GM21717 (cell line): ENCODE measurements around the gene DCK.
"Not testable (repeated sequence)": the region's sequence is repeated elsewhere in the genome, so short reads cannot be mapped to it uniquely, and the experiment has no call there.

Experiments
- ATAC-seq: cut with Tn5 transposase; IDR thresholded peaks from one replicate; pipeline ENCODE4 v1.9.1; 2021; ENCODE audit warnings: mild to moderate bottlenecking, moderate library complexity; ENCODE audit not compliant: unreplicated experiment

Gene DCK

DNA sequence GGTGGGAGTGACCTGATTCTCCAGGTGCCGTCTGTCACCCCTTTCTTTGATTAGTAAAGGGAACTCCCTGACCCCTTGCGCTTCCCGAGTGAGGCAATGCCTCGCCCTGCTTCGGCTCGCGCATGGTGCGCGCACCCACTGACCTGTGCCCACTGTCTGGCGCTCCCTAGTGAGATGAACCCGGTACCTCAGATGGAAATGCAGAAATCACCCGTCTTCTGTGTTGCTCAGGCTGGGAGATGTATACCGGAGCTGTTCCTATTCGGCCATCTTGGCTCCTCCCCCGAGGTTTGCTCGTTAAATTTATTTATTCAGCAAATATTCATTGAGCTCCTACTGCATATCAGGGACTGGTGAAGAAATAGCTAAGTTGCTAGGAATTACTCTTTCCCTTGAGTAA, 66.1 kb downstream of the DCK start:
- ATAC-seq, result not testable (repeated sequence)

DNA sequence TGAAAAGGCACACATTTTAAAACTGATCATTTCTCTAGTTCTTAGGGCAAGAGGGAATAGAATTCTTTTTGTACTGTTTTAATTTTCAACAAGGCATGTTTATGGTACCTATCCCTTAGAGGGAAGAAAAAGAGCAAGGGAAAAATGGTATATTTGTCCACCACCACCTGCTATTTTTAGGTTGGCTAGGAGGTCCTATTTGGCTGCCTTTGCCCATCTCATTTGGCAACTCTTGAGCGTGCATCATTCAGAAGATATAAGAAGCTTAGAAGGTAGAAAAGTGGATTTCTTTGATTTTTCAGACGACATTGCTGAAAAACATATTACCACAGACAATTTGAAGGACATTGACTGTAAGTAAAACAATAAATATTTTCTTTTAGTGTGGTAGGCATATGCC, 69.0 kb downstream of the DCK start:
- ATAC-seq, result no peak

DNA sequence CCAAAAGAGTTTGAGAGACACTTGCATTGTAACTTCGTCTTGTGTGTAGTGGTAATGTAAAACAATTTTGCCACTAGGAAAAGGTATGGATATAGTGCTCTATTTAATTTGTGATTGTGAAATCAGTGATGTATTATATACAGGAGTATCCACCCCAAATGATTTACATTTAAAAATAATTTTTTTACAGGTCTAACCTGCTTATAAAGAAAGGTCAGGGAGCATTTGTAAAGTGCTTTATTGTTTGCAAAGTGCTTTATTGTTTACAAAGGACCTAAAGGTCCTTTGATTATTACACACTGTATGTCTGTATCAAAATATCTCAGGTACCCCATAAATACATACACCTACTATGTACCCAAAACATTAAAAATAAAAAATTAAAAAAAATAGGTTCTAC, 70.3 kb downstream of the DCK start:
- no peak for ATAC-seq

DNA sequence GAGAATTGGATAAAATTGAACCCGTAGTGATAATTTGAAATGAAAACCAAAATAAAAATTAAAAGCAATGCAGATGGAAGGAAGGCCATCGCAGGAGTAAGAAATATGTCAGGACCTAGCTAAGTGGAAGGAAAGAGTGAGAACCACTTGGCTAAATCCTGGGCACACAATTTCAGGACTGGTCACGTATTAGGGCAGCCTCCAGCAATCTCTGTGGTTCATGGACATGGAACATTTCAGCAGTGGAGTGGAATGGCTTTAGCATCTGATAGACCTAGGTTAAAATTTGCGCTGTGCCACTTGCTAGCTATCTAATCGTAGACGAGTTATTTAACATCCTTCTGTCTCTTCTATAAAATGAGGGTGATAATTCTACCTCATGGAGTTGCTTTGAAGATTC, 71.1 kb downstream of the DCK start:
- ATAC-seq, result no peak

DNA sequence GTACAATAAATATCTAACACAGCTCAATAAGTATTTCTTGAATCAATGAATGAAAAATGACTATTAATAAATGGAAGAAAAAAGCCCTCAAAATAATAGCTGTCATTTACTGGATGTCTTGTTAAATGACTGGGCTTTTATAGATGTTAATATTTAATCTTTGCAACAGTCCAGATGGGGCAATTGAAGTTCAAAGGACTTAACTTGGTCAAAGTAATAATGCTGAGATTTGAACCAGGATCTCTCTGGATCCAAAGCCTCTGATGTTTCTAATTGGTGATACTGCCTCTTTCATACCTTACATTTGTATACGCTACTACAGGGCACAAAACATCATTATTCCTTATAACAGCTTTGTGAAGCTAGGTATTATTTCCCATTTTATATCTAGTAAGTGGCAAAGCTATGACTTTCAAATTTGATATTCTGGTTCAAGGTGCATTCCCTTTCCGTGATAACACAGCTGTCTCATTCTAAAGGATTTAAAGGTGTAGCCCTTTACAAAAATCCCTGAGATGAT, 72.6 kb downstream of the DCK start:
- ATAC-seq, result no peak

DNA sequence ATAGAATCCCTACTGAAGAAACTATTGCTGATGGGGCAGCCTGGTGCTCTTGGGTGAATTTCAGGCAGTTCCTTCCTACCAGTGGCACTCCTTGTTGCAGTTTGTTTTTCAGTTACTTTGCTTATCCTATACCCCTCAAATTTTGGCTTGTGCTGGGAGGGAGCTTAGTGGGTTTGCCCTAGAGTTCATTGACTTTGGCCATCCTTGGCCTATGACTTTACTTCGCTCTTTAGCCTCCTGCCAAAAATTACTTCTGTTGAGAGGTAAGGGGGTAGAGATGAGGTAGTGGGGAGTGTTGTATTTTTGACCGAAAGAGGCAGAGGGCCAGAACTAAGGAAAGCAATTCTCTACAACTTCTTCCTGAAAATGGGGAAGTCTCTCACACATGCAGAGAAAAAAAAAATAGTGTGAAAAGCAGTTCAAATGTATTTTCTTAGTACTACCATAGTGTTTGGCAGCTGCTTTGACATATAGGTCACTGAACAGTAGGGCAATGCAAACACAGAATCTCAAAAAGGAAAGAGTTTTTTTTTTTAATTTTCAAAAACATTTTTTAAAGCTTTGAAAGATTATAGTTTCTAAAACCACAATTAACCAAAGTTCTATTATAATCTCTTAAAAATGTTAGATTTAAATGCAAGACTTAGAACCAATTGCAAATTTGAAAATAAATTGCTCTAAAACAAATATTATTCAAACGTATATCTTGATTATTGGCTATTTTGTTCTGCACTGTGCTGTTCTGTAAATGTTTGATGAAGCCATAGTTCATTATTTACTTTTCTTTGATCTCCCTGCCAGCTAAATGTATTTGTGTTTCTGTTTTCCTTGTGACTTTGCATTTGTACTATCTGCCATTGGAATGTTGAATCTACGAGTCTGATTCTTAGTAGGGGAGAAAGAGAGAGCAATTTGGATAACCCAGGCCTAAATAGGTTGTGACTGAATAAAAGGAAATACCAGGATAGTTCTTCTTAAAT, 73.6 kb downstream of the DCK start:
- no peak for ATAC-seq

DNA sequence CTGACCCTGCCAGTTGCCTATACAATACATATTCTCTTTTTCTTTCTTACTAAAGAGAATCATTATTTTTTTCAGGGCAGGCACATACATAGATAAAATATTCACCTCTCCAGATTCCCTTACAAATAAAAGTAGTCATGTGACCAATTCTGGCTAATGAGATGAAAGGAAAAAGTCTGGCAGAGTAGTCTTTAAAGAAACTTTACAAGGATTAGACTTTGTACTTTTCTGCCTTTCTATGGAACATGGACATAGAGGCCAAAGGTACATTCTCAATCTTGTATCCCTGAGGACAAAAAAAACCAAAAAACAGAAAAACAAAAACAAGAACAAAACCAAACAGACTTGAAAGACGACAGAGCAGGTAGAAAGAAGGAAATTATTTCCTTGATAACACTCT, 75.6 kb downstream of the DCK start:
- no peak for ATAC-seq

DNA sequence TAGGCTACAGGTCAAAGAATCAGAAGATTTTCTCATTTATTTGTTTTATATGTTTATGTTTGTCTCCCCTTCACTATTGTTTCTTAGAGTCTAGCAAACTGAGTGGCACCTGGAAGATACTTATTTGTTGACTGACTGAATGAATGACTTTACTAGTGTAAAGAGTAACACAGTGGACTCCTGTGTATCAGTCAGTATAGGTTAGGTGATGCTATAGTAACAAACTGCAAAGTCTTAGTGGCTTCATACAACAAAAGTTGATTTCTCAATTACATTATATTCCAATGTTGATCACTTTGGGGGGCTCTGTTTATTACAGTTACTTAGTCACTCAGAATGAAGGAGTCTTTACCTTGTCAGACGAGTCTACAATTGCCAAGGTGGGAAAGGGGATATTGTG, 76.6 kb downstream of the DCK start:
- ATAC-seq, result no peak

DNA sequence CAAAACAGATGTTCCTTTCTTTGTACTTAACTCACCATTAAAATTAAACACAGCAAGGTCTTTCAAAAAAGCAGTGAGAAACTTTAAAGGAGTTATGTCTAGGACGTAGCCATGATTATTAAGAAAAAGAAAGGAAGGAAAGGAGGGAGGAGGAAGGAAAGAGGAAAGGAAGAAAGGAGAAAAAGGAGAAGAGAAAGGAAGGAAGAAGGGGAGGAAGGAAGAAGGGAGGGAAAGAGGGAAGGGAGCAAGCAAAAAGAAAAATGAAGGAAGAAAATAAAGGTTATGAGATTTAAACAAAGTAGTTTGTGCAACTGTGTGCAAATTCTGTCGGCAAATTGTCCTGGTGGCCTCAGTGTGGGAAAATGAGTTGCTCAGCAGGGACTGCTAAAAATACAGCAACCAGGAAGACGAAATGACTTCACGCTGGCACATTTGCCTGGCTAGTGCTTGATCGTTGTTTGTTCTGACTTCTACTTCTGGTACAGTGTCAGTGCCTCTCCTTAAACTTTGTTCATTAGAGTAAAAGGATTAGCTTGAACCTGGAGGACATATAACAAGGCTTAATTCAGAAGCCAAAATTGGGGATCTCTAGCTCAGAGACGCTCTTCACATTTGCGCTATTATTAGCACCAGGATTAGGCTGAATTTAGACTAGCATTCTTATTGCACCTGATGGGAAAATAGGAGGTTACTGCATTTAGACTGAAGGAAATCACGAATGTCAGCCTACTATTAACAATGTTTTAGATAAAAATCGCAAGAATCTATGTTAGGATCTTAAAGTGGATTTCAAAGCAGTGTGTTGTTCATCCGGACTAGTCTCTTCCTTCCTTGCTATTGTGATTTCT, 81.2 kb downstream of the DCK start:
- ATAC-seq, result no peak
